Osteoblast (primary cell): ENCODE data around the gene TBXAS1. TPM values are rescaled to one million over a fixed set of nuclear protein-coding genes. Genes with fewer than 3 reads are reported as not detected.

ENCODE experiments used
- DNase-seq: peaks from one replicate; pipeline ENCODE4 v3.0.0; 2011; ENCODE audit warnings: low spot score, mixed read lengths; ENCODE audit not compliant: insufficient read length; ENCODE audit errors: missing footprints
- H2AFZ ChIP-seq: 2 replicates; pipeline ENCODE4 v1.6.0; 2011; ENCODE audit warnings: mild to moderate bottlenecking, low read length
- H3K27ac ChIP-seq: 2 replicates; pipeline ENCODE4 v1.5.1; 2011; ENCODE audit warnings: mild to moderate bottlenecking, low read depth, low read length, moderate library complexity
- H3K27me3 ChIP-seq: 2 replicates; pipeline ENCODE4 v1.6.0; 2012; ENCODE audit warnings: mild to moderate bottlenecking, control low read depth, inconsistent platforms, low read length, moderate library complexity; ENCODE audit not compliant: insufficient read depth
- H3K36me3 ChIP-seq: 2 replicates; pipeline ENCODE4 v1.5.1; 2011; ENCODE audit warnings: mild to moderate bottlenecking, low read length, control low read depth, moderate library complexity; ENCODE audit not compliant: insufficient read depth
- H3K4me1 ChIP-seq: 2 replicates; pipeline ENCODE4 v1.5.1; 2011; ENCODE audit warnings: mild to moderate bottlenecking, low read length, control low read depth, moderate library complexity; ENCODE audit not compliant: insufficient read depth
- H3K4me2 ChIP-seq: 2 replicates; pipeline ENCODE4 v1.6.0; 2011; ENCODE audit warnings: mild to moderate bottlenecking, low read length; ENCODE audit not compliant: insufficient read depth
- H3K4me3 ChIP-seq: fragments of 200-600 bp; sonication (generic); 3 replicates; pipeline ENCODE4 v1.5.1; 2012; ENCODE audit warnings: mild to moderate bottlenecking, low read length, inconsistent platforms; ENCODE audit not compliant: insufficient read depth
- H3K79me2 ChIP-seq: 2 replicates; pipeline ENCODE4 v1.6.0; 2012; ENCODE audit warnings: mild to moderate bottlenecking, low read length, control low read depth, inconsistent platforms; ENCODE audit not compliant: insufficient read depth
- H3K9me3 ChIP-seq: 2 replicates; pipeline ENCODE4 v1.5.1; 2011; ENCODE audit warnings: low read depth, low read length, control low read depth
- H4K20me1 ChIP-seq: 2 replicates; pipeline ENCODE4 v1.6.0; 2012; ENCODE audit warnings: mild to moderate bottlenecking, low read length, control low read depth; ENCODE audit not compliant: insufficient read depth
- total RNA-seq: library from RNA; depleted of rRNA; stranded (reverse); fragments of >200 nt; gene quantifications from 2 replicates; pipeline ENCODE4 v1.2.3, GENCODE V29; 2012
- TF ChIP-seq, protein P1 (sequence below): IDR thresholded peaks from 2 replicates; pipeline ENCODE4 v1.5.1; 2011; ENCODE audit warnings: mild to moderate bottlenecking, low read depth, low read length, moderate library complexity; ENCODE audit errors: extremely low read depth

TBXAS1 gene
- total RNA-seq, 1 donor = 0.72 TPM

GRCh38 chr7:139906879-139907278, 77.8 kb downstream of the TBXAS1 start:
- Histone ChIP-seq H3K4me1 (peaks cover 9% of the 10 kb centered on the region), H2AFZ (no peak overlapping the region), H3K4me3 (no peak overlapping the region), H3K9me3 (no peaks in the 10 kb centered on the region), H3K36me3 (no peaks in the 10 kb centered on the region), H3K79me2 (no peaks in the 10 kb centered on the region), H3K4me2 (no peak overlapping the region), H4K20me1 (no peaks in the 10 kb centered on the region), H3K27me3 (no peaks in the 10 kb centered on the region), H3K27ac (no peak overlapping the region)
- no peak for DNase-seq
- TF ChIP-seq, protein P1, sequence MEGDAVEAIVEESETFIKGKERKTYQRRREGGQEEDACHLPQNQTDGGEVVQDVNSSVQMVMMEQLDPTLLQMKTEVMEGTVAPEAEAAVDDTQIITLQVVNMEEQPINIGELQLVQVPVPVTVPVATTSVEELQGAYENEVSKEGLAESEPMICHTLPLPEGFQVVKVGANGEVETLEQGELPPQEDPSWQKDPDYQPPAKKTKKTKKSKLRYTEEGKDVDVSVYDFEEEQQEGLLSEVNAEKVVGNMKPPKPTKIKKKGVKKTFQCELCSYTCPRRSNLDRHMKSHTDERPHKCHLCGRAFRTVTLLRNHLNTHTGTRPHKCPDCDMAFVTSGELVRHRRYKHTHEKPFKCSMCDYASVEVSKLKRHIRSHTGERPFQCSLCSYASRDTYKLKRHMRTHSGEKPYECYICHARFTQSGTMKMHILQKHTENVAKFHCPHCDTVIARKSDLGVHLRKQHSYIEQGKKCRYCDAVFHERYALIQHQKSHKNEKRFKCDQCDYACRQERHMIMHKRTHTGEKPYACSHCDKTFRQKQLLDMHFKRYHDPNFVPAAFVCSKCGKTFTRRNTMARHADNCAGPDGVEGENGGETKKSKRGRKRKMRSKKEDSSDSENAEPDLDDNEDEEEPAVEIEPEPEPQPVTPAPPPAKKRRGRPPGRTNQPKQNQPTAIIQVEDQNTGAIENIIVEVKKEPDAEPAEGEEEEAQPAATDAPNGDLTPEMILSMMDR = no peak

- TF ChIP-seq, protein P1 = no peak
- Histone ChIP-seq H3K27ac (no peak overlapping the region), H2AFZ (peak overlapping the region; percentile 20), H3K4me3 (no peak overlapping the region), H3K4me2 (no peak overlapping the region), H3K4me1 (peaks cover 11% of the 10 kb centered on the region), H3K9me3 (no peaks in the 10 kb centered on the region), H4K20me1 (no peaks in the 10 kb centered on the region), H3K79me2 (no peaks in the 10 kb centered on the region), H3K27me3 (no peaks in the 10 kb centered on the region), H3K36me3 (no peaks in the 10 kb centered on the region)
- no peak for DNase-seq
Measured at GRCh38 chr7:139908792-139909191, 79.7 kb downstream of the TBXAS1 start.

DNA sequence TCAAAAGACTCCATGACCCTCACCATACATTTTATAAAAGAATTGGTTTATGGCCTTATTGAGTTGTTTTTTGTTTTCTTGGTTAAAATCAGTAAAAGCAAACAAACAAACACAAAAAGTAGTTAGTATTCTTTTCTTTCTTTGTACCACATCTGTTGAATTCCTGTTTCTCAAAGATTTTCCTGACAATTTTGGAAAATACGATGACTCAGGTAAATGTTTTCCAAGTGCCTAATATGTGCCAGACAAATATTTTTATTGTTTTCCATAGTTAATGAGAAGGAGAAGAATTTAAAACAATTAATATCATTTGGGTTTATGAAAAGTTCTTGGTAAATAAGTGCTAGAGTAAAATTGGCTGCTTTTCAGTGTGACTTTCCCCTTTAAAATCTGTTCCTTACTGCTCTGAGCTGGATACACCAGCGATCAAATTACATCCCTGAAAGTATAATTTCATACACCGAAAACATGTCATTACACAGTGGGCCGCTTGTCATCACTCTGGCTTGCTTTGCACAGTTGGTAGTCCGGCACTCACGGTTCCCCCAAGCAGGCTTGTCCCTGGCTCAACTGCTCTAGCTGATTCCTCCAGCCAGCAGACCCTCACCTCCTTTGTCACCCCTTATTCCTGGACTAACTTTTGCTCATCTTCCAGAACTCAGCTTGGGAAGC, 80.5 kb downstream of the TBXAS1 start:
- peaks cover 18% of the 10 kb centered on the region for H3K4me1 ChIP-seq
- H3K27me3 ChIP-seq = no peaks in the 10 kb centered on the region
- no peaks in the 10 kb centered on the region for H3K9me3 ChIP-seq
- H2AFZ ChIP-seq = peak overlapping the region; percentile 62
- H3K79me2 ChIP-seq = no peaks in the 10 kb centered on the region
- peak overlapping the region; percentile 63 for H3K4me2 ChIP-seq
- peak; percentile 55 for DNase-seq
- TF ChIP-seq, protein P1 = no peak
- no peaks in the 10 kb centered on the region for H3K36me3 ChIP-seq
- peak overlapping the region; percentile 37 for H3K27ac ChIP-seq
- no peaks in the 10 kb centered on the region for H4K20me1 ChIP-seq
- no peak overlapping the region for H3K4me3 ChIP-seq

DNA sequence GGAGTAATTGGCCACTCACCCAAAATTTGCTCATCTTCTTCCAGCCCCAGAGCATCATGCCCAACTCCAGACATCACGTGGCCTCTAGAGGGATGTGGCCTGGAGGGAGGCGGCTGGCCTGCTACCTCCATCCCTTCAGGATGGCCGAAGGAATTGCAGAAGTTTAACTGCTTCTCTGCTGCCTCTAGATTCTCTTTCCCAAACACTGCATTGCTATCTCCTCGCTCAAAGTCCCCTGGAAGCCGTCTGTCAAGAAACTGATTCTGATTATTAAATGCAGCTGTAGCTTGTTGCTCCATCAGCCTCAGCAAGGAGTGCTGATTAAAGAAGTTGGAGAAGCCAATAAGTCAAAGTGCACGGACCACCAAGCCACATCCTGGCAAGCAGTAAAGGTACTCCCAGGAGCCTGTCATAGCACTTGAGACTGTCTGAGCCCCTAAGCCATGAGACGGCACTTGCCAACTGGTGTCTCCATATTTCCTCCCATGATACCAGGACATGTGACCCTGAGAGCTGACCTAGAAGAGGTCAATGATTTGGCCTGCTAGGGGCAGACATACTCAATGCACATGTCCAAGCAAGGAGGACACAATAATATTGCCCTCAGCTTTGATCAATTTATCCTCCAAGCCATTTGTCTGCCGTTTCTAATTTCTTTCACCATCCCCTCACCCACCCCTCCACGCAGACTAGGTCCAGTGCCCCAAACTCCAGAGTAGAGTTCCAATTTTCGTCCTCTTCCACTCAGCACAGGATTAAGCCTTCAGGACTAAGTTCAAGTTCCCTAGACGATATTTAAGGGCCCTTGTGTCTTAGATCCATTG, 84.2 kb downstream of the TBXAS1 start:
- H3K36me3 ChIP-seq = no peaks in the 10 kb centered on the region
- H3K79me2 ChIP-seq = no peaks in the 10 kb centered on the region
- H3K4me2 ChIP-seq = no peak overlapping the region
- H3K27me3 ChIP-seq = no peaks in the 10 kb centered on the region
- TF ChIP-seq, protein P1 = no peak
- no peaks in the 10 kb centered on the region for H3K9me3 ChIP-seq
- no peak for DNase-seq
- peaks cover 47% of the 10 kb centered on the region for H3K4me1 ChIP-seq
- H3K4me3 ChIP-seq = no peak overlapping the region
- no peak overlapping the region for H2AFZ ChIP-seq
- no peak overlapping the region for H3K27ac ChIP-seq
- no peaks in the 10 kb centered on the region for H4K20me1 ChIP-seq
